H9 (cell line): Measurements from ENCODE around the gene CENPP. TPM values are rescaled to one million over a fixed set of nuclear protein-coding genes. Genes with fewer than 3 reads are reported as not detected.

Source experiments
- DNase-seq: peaks from one replicate; pipeline ENCODE4 v3.0.0-alpha.2; 2017
- H2AFZ ChIP-seq: one replicate; pipeline ENCODE4 v1.6.1; 2013; ENCODE audit warnings: mild to moderate bottlenecking, low read length, control low read depth, moderate library complexity
- H2AK5ac ChIP-seq: 2 replicates; pipeline ENCODE4 v1.6.1; 2013; ENCODE audit warnings: low read length, control low read depth, mixed read lengths; ENCODE audit not compliant: insufficient read length
- H2BK120ac ChIP-seq: one replicate; pipeline ENCODE4 v1.6.1; 2013; ENCODE audit warnings: low read depth, mild to moderate bottlenecking, low read length, control low read depth, inconsistent platforms; ENCODE audit not compliant: poor library complexity, severe bottlenecking
- H2BK12ac ChIP-seq: 2 replicates; pipeline ENCODE4 v1.6.1; 2013; ENCODE audit warnings: low read length, control low read depth, mixed read lengths, low read depth; ENCODE audit not compliant: insufficient read length
- H2BK15ac ChIP-seq: 2 replicates; pipeline ENCODE4 v1.6.1; 2013; ENCODE audit warnings: low read depth, low read length, control low read depth
- H2BK20ac ChIP-seq: one replicate; pipeline ENCODE4 v1.6.1; 2013; ENCODE audit warnings: low read depth, mild to moderate bottlenecking, low read length, control low read depth, inconsistent platforms; ENCODE audit not compliant: poor library complexity, severe bottlenecking
- H2BK5ac ChIP-seq: 2 replicates; pipeline ENCODE4 v1.6.1; 2013; ENCODE audit warnings: low read length, control low read depth, mixed read lengths; ENCODE audit not compliant: insufficient read length
- H3K14ac ChIP-seq: 2 replicates; pipeline ENCODE4 v1.6.1; 2013; ENCODE audit warnings: low read length, control low read depth; ENCODE audit not compliant: insufficient read depth
- H3K18ac ChIP-seq: 2 replicates; pipeline ENCODE4 v1.6.1; 2013; ENCODE audit warnings: low read depth, mild to moderate bottlenecking, mixed read lengths, low read length, control low read depth; ENCODE audit not compliant: insufficient read length
- H3K23ac ChIP-seq: 2 replicates; pipeline ENCODE4 v1.6.1; 2013; ENCODE audit warnings: low read length, control low read depth, mixed read lengths, low read depth; ENCODE audit not compliant: insufficient read length
- H3K23me2 ChIP-seq: 2 replicates; pipeline ENCODE4 v1.6.1; 2013; ENCODE audit warnings: low read depth, mild to moderate bottlenecking, mixed read lengths, low read length, control low read depth; ENCODE audit not compliant: insufficient read length, poor library complexity, severe bottlenecking
- H3K27ac ChIP-seq: 2 replicates; pipeline ENCODE4 v1.5.1; 2013; ENCODE audit warnings: low read length, control low read depth, mixed read lengths, low read depth; ENCODE audit not compliant: insufficient read length
- H3K27me3 ChIP-seq: 2 replicates; pipeline ENCODE4 v1.6.1; 2013; ENCODE audit warnings: low read length, control low read depth, inconsistent platforms; ENCODE audit not compliant: insufficient read depth
- H3K4ac ChIP-seq: 2 replicates; pipeline ENCODE4 v1.6.1; 2013; ENCODE audit warnings: low read depth, mild to moderate bottlenecking, control low read depth, inconsistent platforms, low read length, moderate library complexity
- H3K4me1 ChIP-seq: 2 replicates; pipeline ENCODE4 v1.6.1; 2013; ENCODE audit warnings: low read length, control low read depth, inconsistent platforms; ENCODE audit not compliant: insufficient read depth
- H3K4me2 ChIP-seq: 2 replicates; pipeline ENCODE4 v1.6.1; 2013; ENCODE audit warnings: low read length, control low read depth, mixed read lengths; ENCODE audit not compliant: insufficient read length, insufficient read depth
- H3K56ac ChIP-seq: 2 replicates; pipeline ENCODE4 v1.6.1; 2013; ENCODE audit warnings: low read depth, mild to moderate bottlenecking, mixed read lengths, low read length, control low read depth; ENCODE audit not compliant: insufficient read length
- H3K79me1 ChIP-seq: 2 replicates; pipeline ENCODE4 v1.6.1; 2013; ENCODE audit warnings: low read depth, mild to moderate bottlenecking, moderate library complexity, low read length, control low read depth, inconsistent platforms; ENCODE audit not compliant: insufficient read depth, poor library complexity, severe bottlenecking
- H3K79me2 ChIP-seq: 2 replicates; pipeline ENCODE4 v1.6.1; 2013; ENCODE audit warnings: low read length, control low read depth, inconsistent platforms; ENCODE audit not compliant: insufficient read depth
- H3K9ac ChIP-seq: 2 replicates; pipeline ENCODE4 v1.6.1; 2013; ENCODE audit warnings: low read length, control low read depth, mixed read lengths; ENCODE audit not compliant: insufficient read length; ENCODE audit errors: extremely low read depth
- H3K9me3 ChIP-seq: one replicate; pipeline ENCODE4 v1.6.1; 2013; ENCODE audit warnings: low read depth, low read length, inconsistent platforms; ENCODE audit not compliant: control insufficient read depth
- H3T11ph ChIP-seq: one replicate; pipeline ENCODE4 v1.6.1; 2013; ENCODE audit warnings: mild to moderate bottlenecking, low read length, control low read depth, inconsistent platforms
- H4K20me1 ChIP-seq: one replicate; pipeline ENCODE4 v1.6.1; 2013; ENCODE audit not compliant: control insufficient read depth, insufficient read length, insufficient read depth
- H4K5ac ChIP-seq: 2 replicates; pipeline ENCODE4 v1.6.1; 2013; ENCODE audit warnings: low read depth, mild to moderate bottlenecking, mixed read lengths, low read length, control low read depth; ENCODE audit not compliant: insufficient read length
- H4K8ac ChIP-seq: replicated peaks from 2 replicates; pipeline ENCODE4 v1.6.1; 2013; ENCODE audit warnings: low read length, control low read depth, mixed read lengths, low read depth; ENCODE audit not compliant: insufficient read length
- H4K91ac ChIP-seq: 2 replicates; pipeline ENCODE4 v1.6.1; 2013; ENCODE audit warnings: low read depth, mild to moderate bottlenecking, moderate library complexity, mixed read lengths, low read length, control low read depth; ENCODE audit not compliant: insufficient read length
- H3K27ac Mint-ChIP-seq, 3 experiments: 2 replicates in 2 of 3; 3 replicates in 1 of 3; pipeline ENCODE4 v1.8.0; 2020 to 2021; ENCODE audit warnings: mixed read lengths in 3 of 3, mild to moderate bottlenecking in 1 of 3, moderate library complexity in 1 of 3
- H3K27me3 Mint-ChIP-seq: 2 replicates; pipeline ENCODE4 v1.8.0; 2021; ENCODE audit warnings: low read depth, mild to moderate bottlenecking, moderate library complexity, mixed read lengths
- H3K36me3 Mint-ChIP-seq, 3 experiments: 2 replicates in 2 of 3; 3 replicates in 1 of 3; pipeline ENCODE4 v1.8.0; 2020 to 2021; ENCODE audit warnings: low read depth in 3 of 3, mixed read lengths in 3 of 3; ENCODE audit not compliant: insufficient read depth in 1 of 3
- H3K4me1 Mint-ChIP-seq, 2 experiments: 2 replicates each; pipeline ENCODE4 v1.8.0; 2020; ENCODE audit warnings: mixed read lengths in 2 of 2
- H3K4me3 Mint-ChIP-seq, 2 experiments: 2 replicates in 1 of 2; 3 replicates in 1 of 2; pipeline ENCODE4 v1.8.0; 2020 to 2021; ENCODE audit warnings: mild to moderate bottlenecking in 2 of 2, mixed read lengths in 2 of 2, moderate library complexity in 1 of 2
- H3K9me3 Mint-ChIP-seq, 2 experiments: 2 replicates in 1 of 2; 3 replicates in 1 of 2; pipeline ENCODE4 v1.8.0; 2020; ENCODE audit warnings: mild to moderate bottlenecking in 2 of 2, mixed read lengths in 2 of 2, moderate library complexity in 1 of 2
- WGBS: extraction: QIAGEN DNeasy Blood & Tissue Kit; methylation state at CpG from one replicate; pipeline ENCODE4 v1.1.7; 2013; ENCODE audit warnings: missing lambda C conversion rate, low lambda C conversion rate, mixed read lengths; ENCODE audit not compliant: insufficient read length; ENCODE audit errors: extremely low coverage; 5-methylcytosine and 5-hydroxymethylcytosine counted together
- total RNA-seq: library from RNA; stranded (reverse); gene quantifications from 2 replicates; pipeline ENCODE4 v1.2.1, GENCODE V29; 2021
- TF ChIP-seq, protein P1 (sequence below): fragments of 200-600 bp; sonication (generic); conservative IDR thresholded peaks from 3 replicates; pipeline ENCODE4 v1.8.0; 2021; ENCODE audit warnings: antibody characterized with exemption, mild to moderate bottlenecking

The CENPP gene
- total RNA-seq, 1 experiment from 2014 or later: 9.1 TPM

DNA sequence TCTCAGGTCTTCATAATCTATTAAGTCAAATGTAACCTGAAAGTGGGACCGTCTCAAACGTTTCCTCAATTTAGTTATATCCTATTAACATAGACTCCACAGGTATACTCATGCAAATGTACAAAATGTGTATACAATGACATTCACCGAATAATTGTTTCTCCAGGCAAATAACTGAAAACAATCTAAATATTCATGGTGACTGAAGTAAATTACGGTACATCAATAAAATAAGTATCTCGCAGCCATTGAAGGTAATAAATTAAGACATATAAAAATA is 32.7 kb upstream of the CENPP start:
- H3K4me3 Mint-ChIP-seq: peak overlapping the region; percentile 95 to 98
- no CpG with 5 or more reads among the region's 5 CpGs for WGBS
- H2BK120ac ChIP-seq: no peak overlapping the region

More for the DNA sequence above, 32.7 kb upstream of the CENPP start:
- H2AFZ ChIP-seq: no peak overlapping the region
- peak overlapping the region; percentile 96 for H3K9ac ChIP-seq
- no peak overlapping the region for H3K56ac ChIP-seq
- no peak overlapping the region for H4K5ac ChIP-seq
- peak overlapping the region; percentile 89 for H3K4me2 ChIP-seq
- H3K27me3 ChIP-seq: no peaks in the 10 kb centered on the region
- no peaks in the 10 kb centered on the region for H4K20me1 ChIP-seq
- no peaks in the 10 kb centered on the region for H3K27me3 Mint-ChIP-seq
- no peak overlapping the region for H3K23ac ChIP-seq
- no peaks in the 10 kb centered on the region for H3K9me3 Mint-ChIP-seq
- H4K91ac ChIP-seq: no peak overlapping the region
- peaks cover 15 to 17% of the 10 kb centered on the region in 2 experiments for H3K4me1 Mint-ChIP-seq
- H3K27ac ChIP-seq: no peak overlapping the region
- no peak for DNase-seq
- H3K4me1 ChIP-seq: no peaks in the 10 kb centered on the region
- H3K18ac ChIP-seq: no peak overlapping the region
- H4K8ac ChIP-seq: no peak overlapping the region
- TF ChIP-seq, protein P1, sequence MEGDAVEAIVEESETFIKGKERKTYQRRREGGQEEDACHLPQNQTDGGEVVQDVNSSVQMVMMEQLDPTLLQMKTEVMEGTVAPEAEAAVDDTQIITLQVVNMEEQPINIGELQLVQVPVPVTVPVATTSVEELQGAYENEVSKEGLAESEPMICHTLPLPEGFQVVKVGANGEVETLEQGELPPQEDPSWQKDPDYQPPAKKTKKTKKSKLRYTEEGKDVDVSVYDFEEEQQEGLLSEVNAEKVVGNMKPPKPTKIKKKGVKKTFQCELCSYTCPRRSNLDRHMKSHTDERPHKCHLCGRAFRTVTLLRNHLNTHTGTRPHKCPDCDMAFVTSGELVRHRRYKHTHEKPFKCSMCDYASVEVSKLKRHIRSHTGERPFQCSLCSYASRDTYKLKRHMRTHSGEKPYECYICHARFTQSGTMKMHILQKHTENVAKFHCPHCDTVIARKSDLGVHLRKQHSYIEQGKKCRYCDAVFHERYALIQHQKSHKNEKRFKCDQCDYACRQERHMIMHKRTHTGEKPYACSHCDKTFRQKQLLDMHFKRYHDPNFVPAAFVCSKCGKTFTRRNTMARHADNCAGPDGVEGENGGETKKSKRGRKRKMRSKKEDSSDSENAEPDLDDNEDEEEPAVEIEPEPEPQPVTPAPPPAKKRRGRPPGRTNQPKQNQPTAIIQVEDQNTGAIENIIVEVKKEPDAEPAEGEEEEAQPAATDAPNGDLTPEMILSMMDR: no peak
- H3K23me2 ChIP-seq: no peaks in the 10 kb centered on the region
- no peak overlapping the region for H2BK12ac ChIP-seq
- H3K9me3 ChIP-seq: no peaks in the 10 kb centered on the region
- H2AK5ac ChIP-seq: no peak overlapping the region
- no peaks in the 10 kb centered on the region for H3K79me1 ChIP-seq
- peak overlapping the region; percentile 9 to 100 (median 84); a peak in 6 of 7 replicates for H3K27ac Mint-ChIP-seq
- H3K36me3 Mint-ChIP-seq: peaks cover 25 to 61% (median 45%) of the 10 kb centered on the region in 3 experiments; a peak in 6 of 7 replicates
- peaks cover 18% of the 10 kb centered on the region; the same call in 1 of the 2 replicates for H3K79me2 ChIP-seq
- no peak overlapping the region for H3K4ac ChIP-seq
- H2BK5ac ChIP-seq: no peak overlapping the region
- no peak overlapping the region for H3K14ac ChIP-seq
- H2BK15ac ChIP-seq: no peak overlapping the region
- no peak overlapping the region for H2BK20ac ChIP-seq
- no peak overlapping the region for H3T11ph ChIP-seq
